ENCODE results near the gene NINL.
"Not testable (repeated sequence)": the region's sequence is repeated elsewhere in the genome, so short reads cannot be mapped to it uniquely, and the experiment has no call there.

GRCh38 chr20:25561771-25562170 is 23.6 kb downstream of the NINL start:
- TF ChIP-seq JUN (IDR thresholded peaks at IDR 0.05; ENCODE audit: low read depth, low read length); USF2 (IDR thresholded peaks at IDR 0.05; ENCODE audit: low read length); CTCF (IDR thresholded peaks at IDR 0.05; ENCODE audit: control extremely low read depth in 1 of 3, insufficient read depth in 1 of 3, low read depth in 1 of 3, low read length in 3 of 3); POLR2AphosphoS5 (IDR thresholded peaks at IDR 0.05; ENCODE audit: low read depth, low read length); TEAD4 (IDR thresholded peaks at IDR 0.05; ENCODE audit: low read depth, low read length); ZNF274 (IDR thresholded peaks at IDR 0.05; ENCODE audit: borderline replicate concordance, extremely low read depth, low read length); TBP (IDR thresholded peaks at IDR 0.05; ENCODE audit: low read depth, low read length); RFX5 (IDR thresholded peaks at IDR 0.05; ENCODE audit: borderline replicate concordance, low read depth, low read length); HDAC2 (IDR thresholded peaks at IDR 0.05; ENCODE audit: borderline replicate concordance in 1 of 2, low read depth in 2 of 2, low read length in 2 of 2); CBX8 (IDR thresholded peaks at IDR 0.05; ENCODE audit: borderline replicate concordance, low read depth, low read length): not testable (repeated sequence)
